GM19328 (cell line): ENCODE data around the gene MOB1B.
"Not testable (repeated sequence)": the region's sequence is repeated elsewhere in the genome, so short reads cannot be mapped to it uniquely, and the experiment has no call there.

Experiments
- ATAC-seq: cut with Tn5 transposase; IDR thresholded peaks from one replicate; pipeline ENCODE4 v1.9.1; 2021; ENCODE audit warnings: mild to moderate bottlenecking, moderate library complexity; ENCODE audit not compliant: unreplicated experiment

Gene MOB1B

GRCh38 chr4:71004281-71004851 lies 102.2 kb downstream of the MOB1B start:
- ATAC-seq = no peak

- ATAC-seq = not testable (repeated sequence)
Measured at GRCh38 chr4:71005025-71005424, 102.9 kb downstream of the MOB1B start.

- peak; percentile 78 for ATAC-seq
Measured at GRCh38 chr4:71006203-71006907, 104.2 kb downstream of the MOB1B start.

DNA sequence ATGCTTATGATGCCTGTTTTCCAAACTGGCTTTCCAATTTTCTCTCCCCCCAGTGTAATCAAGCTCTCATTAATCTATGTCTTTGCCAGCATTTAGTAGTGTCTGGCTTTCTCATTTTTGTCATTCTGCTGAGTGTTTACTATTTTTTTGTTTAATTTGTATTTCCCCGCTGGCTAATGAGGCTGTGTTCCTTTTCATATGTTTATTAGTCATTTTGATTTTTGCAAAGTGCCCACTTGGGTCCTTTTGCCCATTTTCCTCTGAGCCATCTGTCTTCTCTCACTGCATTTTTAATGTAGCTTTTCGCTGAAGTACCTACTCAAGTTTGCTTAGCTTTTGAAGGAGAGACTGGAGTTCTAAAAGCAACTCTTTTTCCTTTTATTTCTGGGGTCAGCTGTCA lies 106.0 kb downstream of the MOB1B start:
- no peak for ATAC-seq

DNA sequence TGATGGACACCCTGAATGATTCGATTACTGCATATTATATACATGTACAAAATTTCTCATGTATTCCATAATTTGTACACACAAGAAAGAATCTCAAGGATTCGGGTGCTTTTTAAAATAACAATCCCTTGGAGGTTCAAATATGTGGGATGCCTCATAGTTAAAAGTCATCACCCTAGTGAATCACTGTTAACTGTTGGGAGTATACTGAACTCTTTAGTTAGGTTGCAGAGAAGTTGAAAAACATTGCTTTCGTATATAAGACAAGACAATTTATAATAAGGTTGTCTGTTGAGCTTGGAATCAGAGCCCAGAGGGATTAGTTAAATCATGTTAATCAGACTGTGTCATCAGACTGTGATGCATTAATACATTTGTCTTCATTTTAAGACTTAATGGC lies 106.9 kb downstream of the MOB1B start:
- no peak for ATAC-seq

- peak; percentile 49 for ATAC-seq
Measured at GRCh38 chr4:71009890-71010588, 107.9 kb downstream of the MOB1B start.

DNA sequence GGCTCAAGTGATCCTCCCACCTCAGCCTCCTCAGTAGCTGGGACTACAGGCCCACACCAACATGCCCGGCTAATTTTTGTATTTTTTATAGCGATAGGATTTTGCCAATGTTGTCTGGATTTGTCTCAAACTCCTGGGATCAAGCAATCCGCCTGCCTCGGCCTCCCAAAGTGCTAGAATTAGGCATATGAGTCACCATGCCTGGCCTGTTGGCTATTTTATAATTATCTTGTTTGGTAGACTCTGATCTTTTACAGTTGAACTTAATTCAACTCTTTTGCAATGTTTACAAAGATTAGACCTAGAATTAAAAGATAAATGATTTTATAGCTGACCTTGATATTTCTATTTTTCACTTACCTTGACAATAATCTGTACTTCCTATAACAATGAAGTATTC lies 109.3 kb downstream of the MOB1B start:
- no peak for ATAC-seq

GRCh38 chr4:71017391-71017790 lies 115.2 kb downstream of the MOB1B start:
- not testable (repeated sequence) for ATAC-seq

GRCh38 chr4:71020611-71021010 lies 118.4 kb downstream of the MOB1B start:
- ATAC-seq = no peak

DNA sequence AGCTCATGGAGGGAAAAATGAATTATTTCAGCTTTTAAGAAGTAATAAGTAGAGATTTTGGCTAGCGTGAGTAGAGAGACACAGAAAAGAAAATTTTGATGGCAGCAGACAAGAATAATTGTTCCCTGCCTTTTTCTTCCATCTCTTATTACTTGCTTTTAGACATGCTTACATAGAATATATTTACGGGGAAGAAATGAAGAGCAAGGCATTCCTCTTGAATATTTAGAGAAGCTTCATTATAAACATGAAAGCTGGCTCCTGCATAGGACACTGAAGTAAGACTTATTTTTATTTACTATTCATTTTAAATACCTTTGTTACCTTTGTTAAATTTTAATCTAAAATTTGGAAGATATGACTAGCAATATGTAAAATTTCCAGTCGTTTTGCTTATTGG lies 123.5 kb downstream of the MOB1B start:
- ATAC-seq = no peak

- no peak for ATAC-seq
Measured at GRCh38 chr4:71026086-71026485, 123.9 kb downstream of the MOB1B start.

DNA sequence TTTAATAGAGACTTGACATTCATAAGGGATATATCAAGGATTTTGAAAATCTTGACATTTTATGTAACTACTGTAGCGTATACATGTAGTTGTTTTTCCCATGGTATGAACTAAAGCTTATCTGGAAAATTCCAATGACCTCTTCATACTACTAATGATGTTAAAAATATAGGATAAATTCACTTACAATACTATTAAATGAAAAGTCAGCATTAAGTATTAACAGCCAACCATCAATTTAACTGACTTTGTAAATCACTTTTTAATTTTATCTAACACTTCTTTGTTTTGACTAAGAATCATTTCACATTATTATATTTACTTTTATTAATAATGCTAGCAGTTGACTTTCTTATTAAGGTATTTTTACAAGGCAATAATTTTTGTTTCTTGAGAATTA lies 125.4 kb downstream of the MOB1B start:
- no peak for ATAC-seq

DNA sequence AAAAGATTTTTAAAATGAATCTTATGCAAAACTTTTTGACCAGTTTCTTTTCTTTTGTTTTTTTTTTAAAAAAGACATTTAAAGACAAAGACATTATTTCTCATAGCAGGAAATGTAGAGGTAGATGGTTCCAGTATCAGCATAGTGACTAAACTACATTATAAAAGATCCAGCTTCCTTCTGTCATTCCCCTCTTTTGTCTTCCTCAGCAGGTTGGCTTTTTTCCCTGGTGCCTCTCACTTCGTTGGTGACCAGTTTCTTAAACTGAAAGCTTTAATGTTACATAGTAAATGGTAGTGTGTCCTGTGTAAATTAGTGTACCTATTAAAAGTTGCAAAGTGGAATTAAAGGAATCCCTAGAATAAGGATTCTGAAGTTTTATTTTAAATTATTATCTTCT lies 127.3 kb downstream of the MOB1B start:
- ATAC-seq = no peak

DNA sequence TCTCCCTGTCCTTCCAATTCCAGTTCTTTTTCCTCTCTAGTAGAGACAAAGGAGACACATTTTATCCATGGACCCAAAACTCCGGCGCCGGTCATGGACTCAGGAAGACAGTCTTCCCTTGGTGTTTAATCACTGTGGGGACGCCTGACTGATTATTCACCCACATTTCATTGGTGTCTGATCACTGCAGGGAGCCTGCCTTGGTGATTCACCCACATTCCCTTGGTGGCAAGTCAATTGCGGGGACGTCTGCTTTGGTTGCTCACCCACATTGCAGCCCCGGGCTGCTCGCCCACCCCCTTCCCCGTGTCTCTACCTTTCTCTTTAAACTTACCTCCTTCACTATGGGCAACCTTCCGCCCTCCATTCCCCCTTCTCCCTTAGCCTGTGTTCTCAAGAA lies 129.9 kb downstream of the MOB1B start:
- ATAC-seq = not testable (repeated sequence)
